GM12865 (cell line): ENCODE measurements around the gene MX2.

Experiments used
- DNase-seq: peaks from one replicate; pipeline ENCODE4 v3.0.0; 2010; ENCODE audit warnings: low read depth
- H3K4me3 ChIP-seq: 2 replicates; pipeline ENCODE4 v1.5.1; 2011; ENCODE audit warnings: mild to moderate bottlenecking, low read depth, low read length, control low read depth
- CTCF ChIP-seq: IDR thresholded peaks from 2 replicates; pipeline ENCODE4 v1.5.1; 2011; ENCODE audit warnings: low read length, control low read depth, low read depth, inconsistent platforms; ENCODE audit not compliant: insufficient read depth; ENCODE audit errors: missing control alignments

MX2 gene

GRCh38 chr21:41444703-41445464 is 83.1 kb downstream of the MX2 start:
- DNase-seq, result no peak
- no peak overlapping the region for H3K4me3 ChIP-seq
- no peak for TF ChIP-seq CTCF

- H3K4me3 ChIP-seq, result no peak overlapping the region
- DNase-seq, result no peak
- TF ChIP-seq CTCF, result no peak
Measured at GRCh38 chr21:41445465-41445862, 83.6 kb downstream of the MX2 start.

DNA sequence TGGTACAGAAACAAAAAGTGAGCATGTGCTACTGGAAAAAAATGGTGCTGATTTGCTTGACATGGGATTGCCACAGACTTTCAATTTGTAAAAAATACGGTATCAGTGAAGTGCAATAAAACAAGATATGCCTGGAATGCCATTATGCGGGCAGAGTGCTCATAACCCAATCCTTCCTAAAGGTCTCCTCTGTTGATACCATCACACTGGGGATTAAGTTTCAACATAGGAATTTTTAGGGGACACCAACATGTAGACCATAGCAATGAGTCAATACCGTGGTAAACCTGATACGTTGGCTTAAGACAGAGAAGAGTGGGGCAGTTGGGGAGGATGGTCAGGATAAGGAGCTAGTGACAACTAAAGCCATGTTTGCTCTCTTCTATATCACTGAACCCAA is 84.8 kb downstream of the MX2 start:
- no peak for TF ChIP-seq CTCF
- no peak overlapping the region for H3K4me3 ChIP-seq
- DNase-seq, result no peak

DNA sequence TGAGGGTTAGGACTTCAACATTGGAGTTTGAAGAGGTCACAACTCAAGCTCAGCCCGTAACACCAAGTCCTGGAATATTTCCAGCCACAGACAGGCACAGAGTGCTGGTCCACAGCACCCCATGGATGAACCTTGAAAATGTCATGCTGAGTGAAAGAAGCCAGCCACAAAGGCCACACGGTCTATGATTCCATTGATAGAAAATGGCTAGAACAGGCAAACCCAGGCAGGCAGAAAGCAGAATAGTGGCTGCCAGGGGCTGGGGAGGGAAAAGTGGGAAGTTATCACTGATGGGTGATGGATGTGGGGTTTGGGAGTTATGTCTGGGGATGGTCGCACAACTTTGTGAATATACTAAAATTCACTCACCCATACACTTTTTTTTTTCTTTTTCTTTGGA is 85.5 kb downstream of the MX2 start:
- no peak overlapping the region for H3K4me3 ChIP-seq
- DNase-seq, result no peak
- no peak for TF ChIP-seq CTCF

- TF ChIP-seq CTCF, result no peak
- DNase-seq, result no peak
- H3K4me3 ChIP-seq, result no peak overlapping the region
Measured at GRCh38 chr21:41449613-41450012, 87.8 kb downstream of the MX2 start.

- TF ChIP-seq CTCF, result no peak
- DNase-seq, result no peak
- H3K4me3 ChIP-seq, result no peak overlapping the region
Measured at GRCh38 chr21:41451753-41452676, 90.2 kb downstream of the MX2 start.
